ENCODE data around the gene SORL1-AS1.

The SORL1-AS1 gene

DNA sequence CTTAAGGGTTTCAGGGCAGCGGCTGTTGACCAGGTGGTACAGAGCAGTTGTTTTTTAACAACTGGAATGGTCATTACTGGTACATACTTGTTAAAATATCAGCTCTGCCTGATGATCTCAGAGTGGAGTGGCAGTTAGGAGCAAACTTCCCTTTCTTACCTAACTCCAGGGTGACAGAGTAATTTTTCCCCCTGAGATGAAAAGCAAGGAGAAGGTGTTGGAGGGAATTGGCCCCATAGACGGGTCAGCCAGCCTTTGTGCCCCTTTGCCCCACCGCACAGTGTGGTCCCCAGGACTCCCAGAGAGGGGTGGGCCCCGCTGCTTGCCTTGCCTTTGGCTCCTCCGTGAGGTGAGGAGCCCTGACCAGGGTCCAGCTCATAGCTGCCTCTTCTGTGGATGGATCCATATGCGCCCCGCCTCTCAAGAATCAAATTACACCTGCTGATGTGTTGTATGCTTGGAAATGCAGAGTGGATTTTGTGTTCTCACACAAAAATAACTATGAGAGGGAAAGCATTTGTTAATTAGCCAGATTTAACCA, 27.0 kb upstream of the SORL1-AS1 start:
- H3K36me3 Mint-ChIP-seq (ENCODE audit: insufficient read depth, unreplicated experiment): peaks cover 5% of the 10 kb centered on the region
- POLR2A ChIA-PET: no interaction called here
- H3K4me3 Mint-ChIP-seq (ENCODE audit: unreplicated experiment): no peak overlapping the region
- H3K27me3 Mint-ChIP-seq (ENCODE audit: insufficient read depth, unreplicated experiment): no peaks in the 10 kb centered on the region
- H3K4me1 Mint-ChIP-seq (ENCODE audit: insufficient read depth, unreplicated experiment): peaks cover 14% of the 10 kb centered on the region
- CTCF ChIA-PET: interaction anchor here (0.7 to 1.3 kb wide), 2 partner anchors 12 to 27 kb away, joined by 3 to 4 read pairs; partner anchors contain the start of gene SORL1-AS1
- TF ChIP-seq, protein P1, sequence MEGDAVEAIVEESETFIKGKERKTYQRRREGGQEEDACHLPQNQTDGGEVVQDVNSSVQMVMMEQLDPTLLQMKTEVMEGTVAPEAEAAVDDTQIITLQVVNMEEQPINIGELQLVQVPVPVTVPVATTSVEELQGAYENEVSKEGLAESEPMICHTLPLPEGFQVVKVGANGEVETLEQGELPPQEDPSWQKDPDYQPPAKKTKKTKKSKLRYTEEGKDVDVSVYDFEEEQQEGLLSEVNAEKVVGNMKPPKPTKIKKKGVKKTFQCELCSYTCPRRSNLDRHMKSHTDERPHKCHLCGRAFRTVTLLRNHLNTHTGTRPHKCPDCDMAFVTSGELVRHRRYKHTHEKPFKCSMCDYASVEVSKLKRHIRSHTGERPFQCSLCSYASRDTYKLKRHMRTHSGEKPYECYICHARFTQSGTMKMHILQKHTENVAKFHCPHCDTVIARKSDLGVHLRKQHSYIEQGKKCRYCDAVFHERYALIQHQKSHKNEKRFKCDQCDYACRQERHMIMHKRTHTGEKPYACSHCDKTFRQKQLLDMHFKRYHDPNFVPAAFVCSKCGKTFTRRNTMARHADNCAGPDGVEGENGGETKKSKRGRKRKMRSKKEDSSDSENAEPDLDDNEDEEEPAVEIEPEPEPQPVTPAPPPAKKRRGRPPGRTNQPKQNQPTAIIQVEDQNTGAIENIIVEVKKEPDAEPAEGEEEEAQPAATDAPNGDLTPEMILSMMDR (IDR thresholded peaks at IDR 0.05; ENCODE audit: unreplicated experiment): no peak
- no TSS peak for BruUV-seq (replicated peaks)
- H3K9me3 Mint-ChIP-seq (ENCODE audit: unreplicated experiment): no peaks in the 10 kb centered on the region
- intact Hi-C loops (cut with micrococcal nuclease): no loop called here
- DNase-seq (ENCODE audit: unreplicated experiment): no peak
- no peak overlapping the region for H3K27ac Mint-ChIP-seq (ENCODE audit: low read depth, unreplicated experiment)

DNA sequence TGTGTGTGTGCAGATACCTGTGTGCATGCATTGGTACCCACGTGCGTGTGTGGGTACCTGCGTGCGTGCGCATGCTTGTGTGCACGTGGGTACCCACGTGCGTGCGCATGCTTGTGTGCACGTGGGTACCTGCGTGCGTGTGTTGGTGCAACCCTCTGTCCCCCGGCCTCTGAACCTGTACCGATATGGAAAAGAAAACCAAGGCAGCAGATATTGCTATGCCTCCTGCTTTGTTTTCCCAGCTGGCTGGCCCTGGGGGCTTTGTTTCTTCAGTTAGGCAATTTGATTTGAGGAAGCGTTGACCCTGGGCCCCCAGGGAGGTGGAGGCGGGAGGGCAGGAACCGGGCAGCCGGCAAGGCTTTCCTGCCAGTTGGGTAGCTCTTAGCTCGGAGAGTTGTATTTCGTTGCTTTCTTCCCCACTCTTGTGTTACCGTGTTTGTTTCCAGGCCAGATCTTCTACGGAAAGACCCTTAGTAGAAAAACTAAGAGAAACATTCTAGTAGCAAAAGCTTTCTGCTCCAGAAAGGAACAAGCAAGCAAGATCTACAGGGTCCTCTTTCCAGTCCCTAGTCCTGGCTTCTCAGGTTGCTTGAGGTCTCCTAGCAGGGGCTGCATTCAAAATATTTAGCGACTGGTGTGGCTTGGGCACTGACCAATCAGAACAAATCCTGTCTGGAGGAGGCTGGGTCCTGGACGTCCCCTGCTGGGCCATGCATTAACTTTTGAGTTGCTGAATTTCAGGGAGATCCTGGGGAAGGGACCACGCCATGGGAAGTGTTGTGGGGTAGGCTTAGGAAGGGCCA, 26.3 kb upstream of the SORL1-AS1 start:
- no peaks in the 10 kb centered on the region for H3K9me3 Mint-ChIP-seq (ENCODE audit: unreplicated experiment)
- H3K4me1 Mint-ChIP-seq (ENCODE audit: insufficient read depth, unreplicated experiment): peaks cover 14% of the 10 kb centered on the region
- DNase-seq (ENCODE audit: unreplicated experiment): no peak
- intact Hi-C loops (cut with micrococcal nuclease): no loop called here
- TF ChIP-seq, protein P1 (IDR thresholded peaks at IDR 0.05; ENCODE audit: unreplicated experiment): no peak
- POLR2A ChIA-PET: no interaction called here
- H3K36me3 Mint-ChIP-seq (ENCODE audit: insufficient read depth, unreplicated experiment): peaks cover 5% of the 10 kb centered on the region
- no peak overlapping the region for H3K27ac Mint-ChIP-seq (ENCODE audit: low read depth, unreplicated experiment)
- H3K4me3 Mint-ChIP-seq (ENCODE audit: unreplicated experiment): no peak overlapping the region
- BruUV-seq (replicated peaks): no TSS peak
- CTCF ChIA-PET: interaction anchor here (0.7 to 1.3 kb wide), 3 partner anchors 11 to 141 kb away, joined by 3 to 6 read pairs (median 4); no protein-coding TSS in a partner anchor
- no peaks in the 10 kb centered on the region for H3K27me3 Mint-ChIP-seq (ENCODE audit: insufficient read depth, unreplicated experiment)

DNA sequence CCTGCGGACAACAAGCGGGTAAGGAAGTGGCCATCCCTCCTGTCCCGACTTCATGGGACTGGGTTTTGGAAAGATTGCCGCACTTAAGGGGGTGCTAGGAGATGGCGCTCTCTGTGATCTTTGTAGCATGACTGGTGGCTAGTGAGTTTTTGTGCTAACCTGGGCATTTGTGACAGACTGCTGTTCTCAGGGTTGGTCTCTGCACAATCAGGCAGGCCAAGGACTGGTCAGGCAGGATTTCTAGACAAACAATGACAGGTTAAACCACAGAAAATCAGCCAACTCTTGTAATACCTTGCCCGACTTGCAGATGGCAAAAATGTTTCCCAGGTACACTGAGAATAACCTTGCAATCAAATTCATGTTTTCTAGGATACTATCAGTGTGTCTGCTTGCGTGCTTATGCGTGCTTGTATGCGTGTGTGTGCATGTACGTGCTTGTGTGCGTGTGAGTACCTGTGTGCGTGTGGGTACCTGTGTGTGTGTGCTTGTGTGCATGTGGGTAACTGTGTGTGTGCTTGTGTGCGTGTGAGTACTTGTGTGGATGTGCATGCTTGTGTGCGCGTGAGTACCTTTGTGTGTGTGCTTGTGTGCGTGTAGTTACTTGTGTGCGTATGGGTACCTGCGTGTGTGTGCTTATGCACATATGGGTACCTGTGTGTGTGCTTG, 25.6 kb upstream of the SORL1-AS1 start:
- H3K4me1 Mint-ChIP-seq (ENCODE audit: insufficient read depth, unreplicated experiment): peaks cover 14% of the 10 kb centered on the region
- TF ChIP-seq, protein P1 (IDR thresholded peaks at IDR 0.05; ENCODE audit: unreplicated experiment): no peak
- no TSS peak for BruUV-seq (replicated peaks)
- ChIA-PET POLR2A (no interaction called here), CTCF (no interaction called here)
- H3K27ac Mint-ChIP-seq (ENCODE audit: low read depth, unreplicated experiment): no peak overlapping the region
- H3K9me3 Mint-ChIP-seq (ENCODE audit: unreplicated experiment): no peaks in the 10 kb centered on the region
- peaks cover 5% of the 10 kb centered on the region for H3K36me3 Mint-ChIP-seq (ENCODE audit: insufficient read depth, unreplicated experiment)
- no peak for DNase-seq (ENCODE audit: unreplicated experiment)
- H3K27me3 Mint-ChIP-seq (ENCODE audit: insufficient read depth, unreplicated experiment): no peaks in the 10 kb centered on the region
- intact Hi-C loops (cut with micrococcal nuclease): no loop called here
- H3K4me3 Mint-ChIP-seq (ENCODE audit: unreplicated experiment): no peak overlapping the region

DNA sequence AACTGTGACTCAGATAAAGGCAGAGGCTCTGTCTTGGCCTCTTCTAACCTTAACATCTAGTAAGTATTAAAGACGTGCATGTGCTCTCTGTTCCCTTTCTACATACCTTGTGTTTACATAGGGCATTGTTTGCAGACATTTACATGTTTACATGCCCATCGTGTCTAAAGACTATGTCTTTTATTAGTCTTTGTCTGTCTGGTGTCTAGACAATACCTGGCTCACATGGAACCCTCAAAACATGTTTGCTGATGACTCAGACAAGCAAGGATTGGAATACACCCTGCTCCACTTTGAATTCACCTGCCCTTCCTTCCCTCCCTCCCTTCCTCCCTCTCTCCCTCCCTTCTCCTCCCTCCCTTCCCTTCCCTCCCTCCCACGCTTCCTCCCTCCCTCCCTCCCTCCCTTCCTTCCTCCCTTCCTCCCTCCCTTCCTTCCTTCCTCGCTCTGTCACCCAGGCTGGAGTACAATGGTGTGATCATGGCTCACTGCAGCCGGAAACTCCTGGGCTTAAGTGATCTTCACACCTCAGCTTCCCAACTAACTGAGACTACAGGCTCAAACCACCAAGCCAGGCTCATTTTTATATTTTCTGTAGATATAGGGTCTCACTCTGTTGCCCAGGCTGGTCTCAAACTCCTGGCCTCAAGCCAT, 23.7 kb upstream of the SORL1-AS1 start:
- peak; percentile 46 for DNase-seq (ENCODE audit: unreplicated experiment)
- no TSS peak for BruUV-seq (replicated peaks)
- Mint-ChIP-seq H3K4me3 (ENCODE audit: unreplicated experiment) (no peak overlapping the region), H3K9me3 (ENCODE audit: unreplicated experiment) (no peaks in the 10 kb centered on the region), H3K27ac (ENCODE audit: low read depth, unreplicated experiment) (no peak overlapping the region), H3K36me3 (ENCODE audit: insufficient read depth, unreplicated experiment) (peaks cover 5% of the 10 kb centered on the region), H3K27me3 (ENCODE audit: insufficient read depth, unreplicated experiment) (no peaks in the 10 kb centered on the region), H3K4me1 (ENCODE audit: insufficient read depth, unreplicated experiment) (peaks cover 18% of the 10 kb centered on the region)
- ChIA-PET POLR2A (interaction anchor here (1.6 kb wide), 1 partner anchor 10 kb away, joined by 8 read pairs; no protein-coding TSS in a partner anchor), CTCF (interaction anchor here (0.6 kb wide), 1 partner anchor 241 kb away, joined by 3 read pairs; no protein-coding TSS in a partner anchor)
- TF ChIP-seq, protein P1 (IDR thresholded peaks at IDR 0.05; ENCODE audit: unreplicated experiment): no peak
- intact Hi-C loops (cut with micrococcal nuclease): no loop called here

All from MCF 10A (cell line).